Measurements from ENCODE around the gene CTSD. TPM values are rescaled to one million over a fixed set of nuclear protein-coding genes. Genes with fewer than 3 reads are reported as not detected.
"Not testable (repeated sequence)": the region's sequence is repeated elsewhere in the genome, so short reads cannot be mapped to it uniquely, and the experiment has no call there.

The CTSD gene
- total and polyA plus RNA-seq, 8 donors: 115 to 590 (median 257) TPM

DNA sequence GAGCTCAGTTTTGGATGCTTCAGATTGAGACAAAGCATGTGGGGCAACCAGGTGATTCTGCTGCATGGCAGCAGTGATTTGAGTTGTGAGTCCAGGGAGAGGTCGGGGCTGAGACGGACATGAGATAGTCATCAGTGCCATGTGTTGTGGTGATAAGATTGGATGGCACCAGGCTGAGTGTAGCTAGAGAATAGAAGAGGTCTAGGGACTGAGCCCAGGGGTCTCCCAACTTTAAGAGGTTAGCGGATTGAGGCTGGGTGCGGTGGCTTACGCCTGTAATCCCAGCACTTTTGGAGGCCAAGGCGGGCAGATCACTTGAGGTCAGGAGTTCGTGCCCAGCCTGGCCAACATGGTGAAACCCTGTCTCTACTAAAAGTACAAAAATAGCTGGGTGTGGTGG is 6.3 kb upstream of the CTSD start:
- Histone ChIP-seq H3K9me3 (no peaks in the 10 kb centered on the region), H3K27ac (no peak overlapping the region), H3K4me3 (no peak overlapping the region), H3K36me3 (no peaks in the 10 kb centered on the region), H3K4me1 (peaks cover 10 to 31% (median 14%) of the 10 kb centered on the region in 4 donors), H3K27me3 (no peaks in the 10 kb centered on the region)
- peak in 1 of 2 donors; percentile 5 for DNase-seq
- WGBS, 5 donors: 81 to 96% (median 94%) methylated on average over 7 of the region's 7 CpGs
- TF ChIP-seq EP300 (IDR thresholded peaks at IDR 0.05) (no peak), POLR2AphosphoS5 (IDR thresholded peaks at IDR 0.05) (no peak), POLR2A (IDR thresholded peaks at IDR 0.05) (no peak)
- TF ChIP-seq, protein P1, sequence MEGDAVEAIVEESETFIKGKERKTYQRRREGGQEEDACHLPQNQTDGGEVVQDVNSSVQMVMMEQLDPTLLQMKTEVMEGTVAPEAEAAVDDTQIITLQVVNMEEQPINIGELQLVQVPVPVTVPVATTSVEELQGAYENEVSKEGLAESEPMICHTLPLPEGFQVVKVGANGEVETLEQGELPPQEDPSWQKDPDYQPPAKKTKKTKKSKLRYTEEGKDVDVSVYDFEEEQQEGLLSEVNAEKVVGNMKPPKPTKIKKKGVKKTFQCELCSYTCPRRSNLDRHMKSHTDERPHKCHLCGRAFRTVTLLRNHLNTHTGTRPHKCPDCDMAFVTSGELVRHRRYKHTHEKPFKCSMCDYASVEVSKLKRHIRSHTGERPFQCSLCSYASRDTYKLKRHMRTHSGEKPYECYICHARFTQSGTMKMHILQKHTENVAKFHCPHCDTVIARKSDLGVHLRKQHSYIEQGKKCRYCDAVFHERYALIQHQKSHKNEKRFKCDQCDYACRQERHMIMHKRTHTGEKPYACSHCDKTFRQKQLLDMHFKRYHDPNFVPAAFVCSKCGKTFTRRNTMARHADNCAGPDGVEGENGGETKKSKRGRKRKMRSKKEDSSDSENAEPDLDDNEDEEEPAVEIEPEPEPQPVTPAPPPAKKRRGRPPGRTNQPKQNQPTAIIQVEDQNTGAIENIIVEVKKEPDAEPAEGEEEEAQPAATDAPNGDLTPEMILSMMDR (IDR thresholded peaks at IDR 0.05): no peak
- intact Hi-C loops (cut with DNase I; ENCODE audit: low total_unique reads): no loop called here

DNA sequence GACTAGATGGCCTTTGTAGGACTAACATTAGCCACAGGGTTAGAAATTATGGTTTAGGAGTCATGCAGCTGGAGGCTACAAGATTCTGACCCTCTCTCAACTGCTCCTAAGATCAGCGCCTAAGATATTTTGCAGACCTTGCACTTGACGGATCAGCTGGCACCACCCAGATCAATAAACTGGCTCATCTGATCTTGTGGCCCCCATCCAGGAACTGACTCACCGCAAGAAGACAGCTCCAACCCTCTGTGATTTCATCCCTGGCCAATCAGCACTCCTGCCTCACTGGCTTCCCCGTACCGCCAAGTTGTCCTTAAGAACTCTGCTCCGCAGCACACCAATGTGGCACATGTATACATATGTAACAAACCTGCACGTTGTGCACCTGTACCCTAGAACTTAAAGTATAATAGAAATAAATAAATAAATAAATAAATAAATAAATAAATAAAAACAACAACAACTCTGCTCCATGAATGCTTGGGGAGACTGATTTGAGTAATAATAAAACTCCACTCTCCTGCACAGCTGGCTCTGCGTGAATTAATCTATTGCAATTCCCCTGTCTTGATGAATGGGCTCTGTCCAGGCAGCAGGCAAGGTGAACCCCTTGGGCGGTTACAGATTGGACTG is 5.7 kb upstream of the CTSD start:
- H3K36me3 ChIP-seq; H3K27ac ChIP-seq; H3K27me3 ChIP-seq; H3K4me3 ChIP-seq; H3K9me3 ChIP-seq; intact Hi-C loops (cut with DNase I; ENCODE audit: low total_unique reads): not testable (repeated sequence)
- DNase-seq: peak in 1 of 2 donors; percentile 23
- 73 to 90% (median 87%) methylated on average over 9 of the region's 9 CpGs for WGBS, 5 donors
- peaks cover 10 to 34% (median 16%) of the 10 kb centered on the region in 4 donors for H3K4me1 ChIP-seq

DNA sequence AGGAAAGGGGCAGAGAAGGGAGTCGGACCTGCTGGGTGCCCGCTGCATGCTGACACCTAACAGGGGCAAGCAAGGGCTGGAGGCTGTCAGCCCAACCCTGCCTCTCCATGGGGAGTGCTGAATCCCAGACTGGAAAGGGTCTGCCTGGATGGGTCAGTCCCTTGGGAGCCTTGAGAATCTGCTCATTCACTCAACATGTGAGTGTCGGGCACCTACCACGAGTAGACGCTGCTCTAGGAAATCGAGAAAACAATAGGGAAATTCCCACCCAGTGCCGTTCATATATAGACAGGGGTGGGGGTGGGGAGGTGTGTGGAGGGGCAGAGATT is 4.4 kb upstream of the CTSD start:
- Histone ChIP-seq H3K9me3 (no peaks in the 10 kb centered on the region), H3K27ac (no peak overlapping the region), H3K4me3 (no peak overlapping the region), H3K4me1 (peaks cover 10 to 26% (median 20%) of the 10 kb centered on the region in 4 donors), H3K27me3 (no peaks in the 10 kb centered on the region), H3K36me3 (no peaks in the 10 kb centered on the region)
- TF ChIP-seq, protein P1 (IDR thresholded peaks at IDR 0.05): no peak
- TF ChIP-seq POLR2A (IDR thresholded peaks at IDR 0.05): no peak
- TF ChIP-seq EP300 (IDR thresholded peaks at IDR 0.05): no peak
- TF ChIP-seq POLR2AphosphoS5 (IDR thresholded peaks at IDR 0.05): no peak
- DNase-seq: no peak
- 60 to 81% (median 73%) methylated on average over 3 to 7 of the region's 7 CpGs for WGBS, 5 donors
- intact Hi-C loops (cut with DNase I; ENCODE audit: low total_unique reads): no loop called here

DNA sequence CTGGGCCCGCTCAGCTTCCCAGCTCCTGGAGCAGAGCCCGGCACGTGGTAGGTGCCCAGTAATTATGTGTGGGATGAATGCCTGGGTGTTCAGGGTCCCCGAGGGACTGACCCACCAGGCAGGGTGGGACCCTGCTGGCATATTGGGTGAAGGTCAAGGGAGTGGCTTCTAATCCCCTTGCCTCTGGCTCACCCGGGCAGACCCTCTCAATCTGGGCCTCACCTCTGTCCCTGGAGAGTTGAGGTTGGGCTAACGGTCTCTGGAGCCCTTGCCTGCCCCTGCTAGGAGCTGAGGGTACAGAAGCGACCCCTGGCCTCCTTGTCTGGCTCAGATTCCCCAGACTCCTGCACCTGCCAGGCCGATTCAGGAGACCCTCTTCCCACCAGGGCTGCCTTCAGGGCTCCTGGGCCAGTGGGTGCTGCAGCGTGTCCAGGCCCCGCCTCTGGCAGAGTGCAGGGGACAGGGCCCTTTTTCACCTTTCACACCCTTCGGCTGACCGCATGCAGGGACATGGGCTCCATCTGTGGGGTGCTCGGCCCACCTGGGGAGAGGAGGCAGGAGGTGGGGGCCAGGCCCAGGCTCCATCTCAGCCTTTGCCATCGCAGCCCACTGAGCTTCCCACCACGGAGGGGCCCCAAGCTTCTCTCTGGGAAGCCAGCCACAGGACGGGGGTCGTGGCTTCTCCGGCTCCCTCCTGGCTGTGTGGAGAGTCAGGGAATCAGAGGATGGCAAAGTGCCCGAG is 3.8 kb upstream of the CTSD start:
- Histone ChIP-seq H3K36me3 (no peaks in the 10 kb centered on the region), H3K4me3 (no peak overlapping the region), H3K27ac (no peak overlapping the region), H3K4me1 (peaks cover 9 to 26% (median 20%) of the 10 kb centered on the region in 4 donors), H3K27me3 (no peaks in the 10 kb centered on the region), H3K9me3 (no peaks in the 10 kb centered on the region)
- TF ChIP-seq POLR2AphosphoS5 (IDR thresholded peaks at IDR 0.05): no peak
- no peak for TF ChIP-seq EP300 (IDR thresholded peaks at IDR 0.05)
- TF ChIP-seq, protein P1 (IDR thresholded peaks at IDR 0.05): no peak
- TF ChIP-seq POLR2A (IDR thresholded peaks at IDR 0.05): no peak
- intact Hi-C loops (cut with DNase I; ENCODE audit: low total_unique reads): no loop called here
- 85 to 90% (median 89%) methylated on average over 16 to 19 of the region's 19 CpGs for WGBS, 5 donors
- peak in 1 of 2 donors; percentile 15 for DNase-seq

Measured in stomach (tissue), 9 donors.